SU-DHL-6 (cell line): Measurements from ENCODE around the gene PPP2R5B.

Experiments
- H2AFZ ChIP-seq: fragments of 200-600 bp; sonication (generic); 2 replicates; pipeline ENCODE4 v1.6.1; 2014; ENCODE audit warnings: low read depth, mild to moderate bottlenecking, moderate library complexity, mixed read lengths, antibody characterized with exemption, low read length; ENCODE audit not compliant: severe bottlenecking
- H3F3A ChIP-seq: fragments of 200-600 bp; shearing (Covaris generic); 2 replicates; pipeline ENCODE4 v1.6.0; 2016; ENCODE audit warnings: antibody characterized with exemption, mild to moderate bottlenecking; ENCODE audit not compliant: insufficient read depth
- H3K27ac ChIP-seq: fragments of 200-600 bp; sonication (generic); 2 replicates; pipeline ENCODE4 v1.5.1; 2016; ENCODE audit warnings: low read depth, mild to moderate bottlenecking, low read length, moderate library complexity, mixed read lengths
- H3K27me3 ChIP-seq: fragments of 200-600 bp; sonication (generic), shearing (Covaris generic); 2 replicates; pipeline ENCODE4 v1.6.0; 2014; ENCODE audit warnings: mild to moderate bottlenecking, low read length
- H3K36me3 ChIP-seq: fragments of 200-600 bp; sonication (generic); 2 replicates; pipeline ENCODE4 v1.6.1; 2014; ENCODE audit warnings: mild to moderate bottlenecking, low read length, mixed read lengths
- H3K4me2 ChIP-seq: fragments of 300-600, 200-600 bp; shearing (Covaris generic), sonication (generic); 2 replicates; pipeline ENCODE4 v1.6.0; 2014; ENCODE audit warnings: low read length, low read depth, mild to moderate bottlenecking; ENCODE audit not compliant: poor library complexity, severe bottlenecking
- H3K4me3 ChIP-seq: fragments of 200-600 bp; sonication (generic); 2 replicates; pipeline ENCODE4 v1.5.1; 2014; ENCODE audit warnings: antibody characterized with exemption, low read length, mild to moderate bottlenecking, mixed read lengths; ENCODE audit not compliant: insufficient read depth, poor library complexity, severe bottlenecking
- H3K79me2 ChIP-seq: fragments of 200-600 bp; sonication (generic); 2 replicates; pipeline ENCODE4 v1.6.1; 2014; ENCODE audit warnings: mild to moderate bottlenecking, low read length, moderate library complexity; ENCODE audit not compliant: insufficient read depth
- H3K9ac ChIP-seq: fragments of 200-600 bp; sonication (generic); 2 replicates; pipeline ENCODE4 v1.7.0; 2014; ENCODE audit warnings: mild to moderate bottlenecking, low read length
- H3K9me2 ChIP-seq: fragments of 200-600 bp; sonication (generic); replicated peaks from 2 replicates; pipeline ENCODE4 v1.6.1; 2014; ENCODE audit warnings: low read length; ENCODE audit not compliant: insufficient read depth
- H3K9me3 ChIP-seq: fragments of 200-600 bp; sonication (generic); 2 replicates; pipeline ENCODE4 v1.6.1; 2014; ENCODE audit warnings: low read length, mixed read lengths; ENCODE audit not compliant: insufficient read depth
- H4K20me1 ChIP-seq: fragments of 200-600 bp; sonication (generic); 2 replicates; pipeline ENCODE4 v1.6.1; 2014; ENCODE audit warnings: low read depth, mild to moderate bottlenecking, antibody characterized with exemption, low read length, moderate library complexity, mixed read lengths
- CTCF ChIP-seq: fragments of 200-600 bp; sonication (generic); IDR thresholded peaks from one replicate; pipeline ENCODE4 v1.5.1; 2017; ENCODE audit warnings: antibody characterized with exemption, mild to moderate bottlenecking, low read length, moderate library complexity; ENCODE audit not compliant: insufficient read depth, poor library complexity, severe bottlenecking
- EZH2phosphoT487 ChIP-seq: fragments of 200-600 bp; sonication (generic), shearing (Covaris generic); conservative IDR thresholded peaks from 2 replicates; pipeline ENCODE4 v1.6.1; 2018; ENCODE audit warnings: mild to moderate bottlenecking, antibody characterized with exemption, low read length, moderate library complexity, mixed read lengths

The PPP2R5B gene

DNA sequence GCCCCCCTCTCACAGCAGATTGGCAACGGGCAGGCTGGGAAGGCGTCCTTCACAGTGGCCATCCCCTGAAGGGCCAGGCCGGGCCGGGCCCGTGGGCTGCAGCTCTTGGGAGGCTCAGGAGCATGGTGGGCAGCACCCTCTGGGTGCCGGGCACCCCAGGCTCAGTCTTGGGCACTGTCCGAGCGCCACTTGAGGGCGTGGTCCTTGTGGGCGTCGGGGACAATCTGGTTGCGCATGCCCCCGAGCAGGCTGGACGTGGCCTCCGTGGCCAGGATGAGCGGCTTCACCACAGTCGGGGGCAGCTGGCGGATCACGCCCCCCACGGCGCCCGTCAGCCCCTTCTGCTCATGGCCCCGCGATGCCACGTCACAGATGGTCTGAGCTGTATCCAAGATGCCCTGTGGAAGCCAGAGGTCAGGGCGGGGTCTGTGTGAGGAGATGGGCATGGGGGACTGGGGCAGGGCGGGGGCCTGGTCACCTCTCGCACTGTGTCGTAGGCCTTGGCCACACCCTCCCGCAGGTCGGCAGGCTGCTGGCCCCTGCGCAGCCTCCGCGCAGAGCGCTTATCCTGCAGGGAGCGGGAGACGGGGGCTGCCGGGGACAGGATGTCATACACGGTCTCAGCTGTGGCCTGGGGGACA, 29.6 kb upstream of the PPP2R5B start:
- Histone ChIP-seq H3K9me3 (no peaks in the 10 kb centered on the region), H3K27me3 (no peaks in the 10 kb centered on the region), H3K9ac (no peak overlapping the region), H3K4me3 (no peak overlapping the region), H4K20me1 (no peaks in the 10 kb centered on the region), H3K4me2 (no peak overlapping the region), H3K36me3 (no peaks in the 10 kb centered on the region), H3K27ac (no peak overlapping the region), H3F3A (no peaks in the 10 kb centered on the region), H3K9me2 (no peaks in the 10 kb centered on the region), H3K79me2 (no peaks in the 10 kb centered on the region), H2AFZ (no peak overlapping the region)
- TF ChIP-seq CTCF (no peak), EZH2phosphoT487 (no peak)

DNA sequence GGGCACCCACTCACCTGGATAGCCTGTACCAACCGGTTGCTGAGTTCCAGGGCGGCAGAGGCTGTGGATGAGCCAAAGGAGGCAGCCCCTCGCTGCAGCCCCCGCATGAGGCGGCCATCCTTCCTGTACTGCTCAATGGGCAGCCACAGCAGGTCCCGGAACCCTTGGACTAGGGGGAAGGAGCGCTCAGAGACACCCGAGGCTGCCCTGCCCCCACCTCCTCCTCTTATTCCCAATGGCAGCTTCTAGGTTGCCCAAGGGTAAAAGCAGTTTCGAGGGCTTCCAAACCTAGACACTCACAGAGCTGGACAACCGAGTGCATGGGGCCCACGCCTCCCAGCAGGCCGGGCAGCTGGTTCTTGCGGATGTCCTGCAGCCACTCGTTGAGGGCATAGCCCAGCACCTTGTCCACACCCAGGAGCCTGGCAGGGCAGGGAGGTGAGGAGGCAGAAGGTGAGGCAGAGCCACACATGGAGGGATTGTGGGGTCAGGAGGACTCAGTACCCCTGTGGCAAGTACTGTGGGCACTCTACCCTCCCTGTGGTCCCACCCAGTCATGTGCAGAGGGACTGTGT, 28.0 kb upstream of the PPP2R5B start:
- no peak overlapping the region for H3K9ac ChIP-seq
- no peak for TF ChIP-seq CTCF
- no peaks in the 10 kb centered on the region for H3K27me3 ChIP-seq
- no peaks in the 10 kb centered on the region for H3K9me2 ChIP-seq
- H3F3A ChIP-seq: no peaks in the 10 kb centered on the region
- H3K4me2 ChIP-seq: no peak overlapping the region
- H2AFZ ChIP-seq: no peak overlapping the region
- no peak overlapping the region for H3K27ac ChIP-seq
- no peaks in the 10 kb centered on the region for H4K20me1 ChIP-seq
- no peaks in the 10 kb centered on the region for H3K9me3 ChIP-seq
- no peaks in the 10 kb centered on the region for H3K36me3 ChIP-seq
- H3K4me3 ChIP-seq: no peak overlapping the region
- no peaks in the 10 kb centered on the region for H3K79me2 ChIP-seq

DNA sequence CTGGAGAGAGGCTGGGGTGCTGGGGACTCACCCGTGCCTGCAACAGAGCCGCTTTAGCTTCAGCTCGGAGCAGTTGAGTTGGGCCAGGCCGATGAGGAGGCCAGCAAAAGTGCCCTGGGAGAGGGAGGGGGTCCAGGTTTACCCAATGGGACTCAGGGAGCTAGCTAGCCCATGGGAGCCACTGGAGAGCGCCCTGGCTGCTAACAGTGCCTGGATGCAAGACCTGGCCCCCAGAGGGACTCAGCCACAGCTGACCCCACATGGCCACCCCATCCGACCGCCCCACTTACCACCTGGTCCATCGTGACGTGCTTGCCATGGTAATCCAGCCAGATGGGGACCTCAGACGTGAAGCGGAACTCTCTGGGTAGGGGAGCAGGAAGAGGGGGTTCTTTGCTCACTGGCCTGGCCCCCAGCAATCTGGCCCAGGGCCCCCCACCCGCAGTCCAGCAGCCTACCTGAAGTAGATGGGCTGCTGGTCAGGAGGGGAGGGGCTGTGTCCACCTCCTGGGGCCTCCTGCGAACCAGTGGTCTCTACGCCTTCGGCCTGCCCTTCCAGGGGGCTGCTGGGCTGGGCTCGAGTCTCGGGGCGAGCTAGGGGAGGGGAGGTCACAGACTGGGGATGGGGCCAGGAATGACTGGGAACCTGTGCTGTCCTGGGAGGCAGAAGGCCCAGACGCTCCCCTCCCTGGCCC, 27.0 kb upstream of the PPP2R5B start:
- H3K36me3 ChIP-seq: no peaks in the 10 kb centered on the region
- H3F3A ChIP-seq: no peaks in the 10 kb centered on the region
- no peak overlapping the region for H3K9ac ChIP-seq
- no peak overlapping the region for H3K4me2 ChIP-seq
- H4K20me1 ChIP-seq: no peaks in the 10 kb centered on the region
- no peak overlapping the region for H2AFZ ChIP-seq
- H3K27ac ChIP-seq: no peak overlapping the region
- H3K4me3 ChIP-seq: no peak overlapping the region
- TF ChIP-seq EZH2phosphoT487 (no peak), CTCF (no peak)
- no peaks in the 10 kb centered on the region for H3K27me3 ChIP-seq
- no peaks in the 10 kb centered on the region for H3K9me3 ChIP-seq
- H3K9me2 ChIP-seq: no peaks in the 10 kb centered on the region
- H3K79me2 ChIP-seq: no peaks in the 10 kb centered on the region
